Small intestine (tissue), 7 donors: ENCODE results near the gene ETV5. TPM values are rescaled to one million over a fixed set of nuclear protein-coding genes. Genes with fewer than 3 reads are reported as not detected.

ENCODE experiments used
- DNase-seq, 2 donors: peaks; one replicate each; pipeline versions ENCODE4 v3.0.0 to v3.0.0-alpha.2; 2013
- FAIRE-seq: peaks from 2 replicates; lab custom pipeline; 2012; peaks lifted over from hg19 to GRCh38; lab: Jason Lieb, UNC
- H3K27ac ChIP-seq, 3 donors: one replicate each; pipeline ENCODE4 v1.5.1; 2013; ENCODE audit warnings: low read length in 2 of 3, mild to moderate bottlenecking in 2 of 3, control low read depth in 1 of 3, inconsistent platforms in 1 of 3, low read depth in 1 of 3, moderate library complexity in 1 of 3
- H3K27me3 ChIP-seq, 3 donors: one replicate each; pipeline ENCODE4 v1.6.1; 2013; ENCODE audit warnings: low read length in 3 of 3, inconsistent platforms in 1 of 3; ENCODE audit not compliant: control insufficient read depth in 3 of 3, insufficient read depth in 3 of 3
- H3K36me3 ChIP-seq, 3 donors: one replicate each; pipeline ENCODE4 v1.6.1; 2013; ENCODE audit warnings: low read length in 3 of 3, inconsistent platforms in 1 of 3, low read depth in 1 of 3, mild to moderate bottlenecking in 1 of 3, moderate library complexity in 1 of 3; ENCODE audit not compliant: control insufficient read depth in 3 of 3, insufficient read depth in 2 of 3
- H3K4me1 ChIP-seq, 3 donors: one replicate each; pipeline ENCODE4 v1.6.1; 2013; ENCODE audit warnings: low read length in 2 of 3, inconsistent platforms in 1 of 3, low read depth in 1 of 3, mild to moderate bottlenecking in 1 of 3, moderate library complexity in 1 of 3; ENCODE audit not compliant: control insufficient read depth in 3 of 3, insufficient read depth in 2 of 3
- H3K4me3 ChIP-seq, 3 donors: one replicate each; pipeline ENCODE4 v1.5.1; 2013; ENCODE audit warnings: low read length in 3 of 3, control low read depth in 1 of 3, inconsistent platforms in 1 of 3, low read depth in 1 of 3, mild to moderate bottlenecking in 1 of 3, moderate library complexity in 1 of 3
- H3K9me3 ChIP-seq, 2 donors: one replicate each; pipeline ENCODE4 v1.6.1; 2013; ENCODE audit warnings: low read depth in 1 of 2, low read length in 1 of 2; ENCODE audit not compliant: control insufficient read depth in 2 of 2, insufficient read depth in 1 of 2
- WGBS, 3 donors: extraction: QIAGEN DNeasy Blood & Tissue Kit; methylation state at CpG; one replicate each; pipeline ENCODE4 v1.1.7; 2013; 5-methylcytosine and 5-hydroxymethylcytosine counted together
- polyA plus RNA-seq, 4 donors: library from polyadenylated mRNA; stranded (reverse) in 3 of 4; unstranded in 1 of 4; fragments of 200-250 nt in 3 of 4; fragments of 120-200 nt in 1 of 4; gene quantifications; one replicate each; pipeline versions ENCODE4 v1.2.1 to v1.2.3, GENCODE V29; 2013
- donor health status: healthy with polysubstance abuse.
- donor health status: control.
- donor health status: control.
- donor health status: Bipolar disorder and iron deficiency.
- donor health status: healthy.

Gene ETV5
- polyA plus RNA-seq, 4 donors, result 0.45 to 4.4 (median 3.3) TPM

- Histone ChIP-seq H3K27ac (no peak overlapping the region), H3K9me3 (no peaks in the 10 kb centered on the region), H3K4me1 (no peaks in the 10 kb centered on the region), H3K36me3 (no peaks in the 10 kb centered on the region), H3K4me3 (no peak overlapping the region), H3K27me3 (peaks cover 0 to 3% (median 0%) of the 10 kb centered on the region in 3 donors)
- DNase-seq (no peak), FAIRE-seq (no peak)
- WGBS, 3 donors, result 71 to 92% (median 85%) methylated on average over 5 of the region's 5 CpGs
These were observed 35.4 kb upstream of the ETV5 start for GRCh38 chr3:186144257-186144656.

- H3K27ac ChIP-seq, result no peak overlapping the region
- 58 to 71% (median 61%) methylated on average over 1 of the region's 1 CpG for WGBS, 3 donors
- no peak for DNase-seq
- no peak overlapping the region for H3K4me3 ChIP-seq
- no peaks in the 10 kb centered on the region for H3K36me3 ChIP-seq
- H3K27me3 ChIP-seq, result peaks cover 0 to 3% (median 0%) of the 10 kb centered on the region in 3 donors
- H3K4me1 ChIP-seq, result no peaks in the 10 kb centered on the region
- no peak for FAIRE-seq
- H3K9me3 ChIP-seq, result no peaks in the 10 kb centered on the region
These were observed 34.4 kb upstream of the ETV5 start for GRCh38 chr3:186143250-186143649.

GRCh38 chr3:186142393-186142932 lies 33.6 kb upstream of the ETV5 start:
- Histone ChIP-seq H3K9me3 (no peaks in the 10 kb centered on the region), H3K27me3 (peaks cover 0 to 3% (median 0%) of the 10 kb centered on the region in 3 donors), H3K4me3 (no peak overlapping the region), H3K27ac (no peak overlapping the region), H3K4me1 (no peaks in the 10 kb centered on the region), H3K36me3 (no peaks in the 10 kb centered on the region)
- DNase-seq (no peak), FAIRE-seq (no peak)

GRCh38 chr3:186141790-186142189 lies 32.9 kb upstream of the ETV5 start:
- FAIRE-seq, result no peak
- DNase-seq, result no peak
- Histone ChIP-seq H3K9me3 (no peaks in the 10 kb centered on the region), H3K27ac (no peak overlapping the region), H3K4me1 (no peaks in the 10 kb centered on the region), H3K4me3 (no peak overlapping the region), H3K27me3 (peaks cover 0 to 3% (median 0%) of the 10 kb centered on the region in 3 donors), H3K36me3 (no peaks in the 10 kb centered on the region)
- 65 to 78% (median 66%) methylated on average over 2 of the region's 2 CpGs for WGBS, 3 donors

GRCh38 chr3:186138272-186138981 lies 29.5 kb upstream of the ETV5 start:
- 80 to 83% (median 83%) methylated on average over 12 of the region's 12 CpGs for WGBS, 3 donors

GRCh38 chr3:186137051-186137685 lies 28.3 kb upstream of the ETV5 start:
- Histone ChIP-seq H3K4me3 (no peak overlapping the region), H3K36me3 (no peaks in the 10 kb centered on the region), H3K9me3 (no peaks in the 10 kb centered on the region), H3K4me1 (no peaks in the 10 kb centered on the region), H3K27ac (no peak overlapping the region), H3K27me3 (no peaks in the 10 kb centered on the region)
- FAIRE-seq (no peak), DNase-seq (no peak)
- 86 to 88% (median 87%) methylated on average over 15 of the region's 15 CpGs for WGBS, 3 donors

More at GRCh38 chr3:186138272-186138981, 29.5 kb upstream of the ETV5 start:
- Histone ChIP-seq H3K27ac (no peak overlapping the region), H3K4me1 (no peaks in the 10 kb centered on the region), H3K9me3 (no peaks in the 10 kb centered on the region), H3K36me3 (no peaks in the 10 kb centered on the region), H3K4me3 (no peak overlapping the region), H3K27me3 (peaks cover 0 to 2% (median 0%) of the 10 kb centered on the region in 3 donors)
- DNase-seq (no peak), FAIRE-seq (no peak)

GRCh38 chr3:186133980-186134379 lies 25.1 kb upstream of the ETV5 start:
- H3K27me3 ChIP-seq, result peaks cover 0 to 3% (median 0%) of the 10 kb centered on the region in 3 donors
- WGBS, 3 donors, result 81 to 89% (median 84%) methylated on average over 5 of the region's 5 CpGs
- FAIRE-seq (no peak), DNase-seq (no peak)
- no peaks in the 10 kb centered on the region for H3K4me1 ChIP-seq
- H3K4me3 ChIP-seq, result no peak overlapping the region
- no peaks in the 10 kb centered on the region for H3K36me3 ChIP-seq
- no peaks in the 10 kb centered on the region for H3K9me3 ChIP-seq
- H3K27ac ChIP-seq, result no peak overlapping the region

GRCh38 chr3:186132487-186132886 lies 23.6 kb upstream of the ETV5 start:
- no peaks in the 10 kb centered on the region for H3K36me3 ChIP-seq
- no peaks in the 10 kb centered on the region for H3K4me1 ChIP-seq
- DNase-seq, result no peak
- H3K27ac ChIP-seq, result no peak overlapping the region
- H3K4me3 ChIP-seq, result no peak overlapping the region
- no peak for FAIRE-seq
- H3K27me3 ChIP-seq, result peaks cover 0 to 3% (median 0%) of the 10 kb centered on the region in 3 donors
- H3K9me3 ChIP-seq, result no peaks in the 10 kb centered on the region
- WGBS, 3 donors, result 72 to 88% (median 80%) methylated on average over 2 of the region's 2 CpGs
